HG02938 (cell line): ENCODE measurements around the gene SP8.
A peak's percentile ranks its signal among the peaks of the same experiment; 100 is the strongest.

Experiments used
- ATAC-seq: cut with Tn5 transposase; IDR thresholded peaks from one replicate; pipeline ENCODE4 v1.9.1; 2021; ENCODE audit warnings: mild to moderate bottlenecking, moderate library complexity; ENCODE audit not compliant: unreplicated experiment

The SP8 gene

DNA sequence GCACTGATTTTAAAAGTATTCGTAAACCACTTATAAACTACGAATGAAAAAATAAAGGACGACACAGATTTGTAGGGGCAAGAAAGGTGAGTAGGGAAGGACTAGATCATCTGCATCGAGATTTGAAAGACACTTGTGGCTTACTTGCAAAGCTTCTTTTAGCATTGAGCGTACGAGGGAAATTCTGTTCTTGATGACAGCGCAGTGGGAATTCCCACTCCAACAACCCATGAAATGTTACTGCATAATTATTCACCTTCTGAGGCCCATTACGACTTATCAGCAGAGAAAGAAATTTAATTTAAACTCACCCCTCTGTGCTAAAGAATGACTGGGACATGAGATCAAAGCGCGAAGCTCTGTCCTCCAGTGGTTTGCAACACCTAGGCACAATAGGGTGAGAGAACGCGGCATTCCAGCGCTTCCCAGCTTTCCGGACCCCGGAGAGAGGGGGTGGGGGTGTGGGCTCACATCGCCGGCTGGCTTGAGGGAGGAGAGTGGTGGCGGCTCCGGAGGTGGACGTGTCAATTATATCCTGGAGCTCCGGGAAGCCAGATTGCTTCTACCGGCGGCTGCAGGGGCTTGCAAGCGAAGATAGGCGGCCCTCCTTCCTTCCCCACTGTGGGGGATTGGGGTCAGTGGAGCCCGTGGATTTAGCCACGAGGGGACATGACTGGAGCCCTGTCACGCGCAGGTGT is 10.3 kb downstream of the SP8 start:
- ATAC-seq = no peak

GRCh38 chr7:20754001-20754400 is 32.7 kb downstream of the SP8 start:
- no peak for ATAC-seq

DNA sequence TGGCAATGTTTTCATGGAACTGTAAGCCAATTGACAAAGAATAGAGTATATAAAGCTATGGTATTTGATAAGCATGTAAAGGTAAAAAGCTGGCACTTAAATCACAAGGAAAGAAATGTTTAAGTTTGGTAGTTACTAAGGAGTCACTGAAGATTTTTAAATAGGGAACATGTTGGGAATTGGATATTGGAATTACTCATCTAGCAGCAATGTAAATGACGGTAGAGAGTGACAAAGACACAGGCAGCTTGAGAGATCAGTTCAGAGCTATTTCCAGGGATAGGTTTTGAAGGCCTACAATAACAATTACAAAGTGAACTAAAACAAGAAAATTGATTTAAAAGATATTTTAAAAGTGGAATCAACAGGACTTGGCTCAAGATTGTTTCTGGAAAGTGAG is 36.8 kb downstream of the SP8 start:
- no peak for ATAC-seq

- ATAC-seq = no peak
These were observed 37.8 kb downstream of the SP8 start for GRCh38 chr7:20748853-20749252.

- ATAC-seq = no peak
These were observed 39.7 kb downstream of the SP8 start for GRCh38 chr7:20747001-20747400.

DNA sequence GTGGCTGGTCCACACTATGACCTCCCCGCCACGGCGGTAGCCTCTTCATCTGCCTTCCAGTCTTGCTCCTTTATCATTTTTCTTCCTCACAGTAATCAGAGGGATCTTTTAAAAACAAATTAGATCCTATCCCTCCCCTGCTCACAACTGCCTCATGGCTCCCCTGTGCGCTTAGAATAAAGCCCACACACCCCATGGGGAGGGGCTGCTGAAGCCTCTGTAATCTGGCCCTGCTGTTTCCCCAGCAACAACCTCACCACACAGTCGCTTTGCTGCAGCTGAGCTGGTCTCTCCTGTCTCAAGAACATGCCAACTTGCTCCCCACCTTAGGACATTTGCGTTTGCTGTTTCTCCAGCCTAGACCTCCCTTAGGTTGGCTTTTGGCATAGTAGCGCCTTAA is 41.0 kb downstream of the SP8 start:
- ATAC-seq = no peak

- no peak for ATAC-seq
These were observed 41.7 kb downstream of the SP8 start for GRCh38 chr7:20744954-20745446.

DNA sequence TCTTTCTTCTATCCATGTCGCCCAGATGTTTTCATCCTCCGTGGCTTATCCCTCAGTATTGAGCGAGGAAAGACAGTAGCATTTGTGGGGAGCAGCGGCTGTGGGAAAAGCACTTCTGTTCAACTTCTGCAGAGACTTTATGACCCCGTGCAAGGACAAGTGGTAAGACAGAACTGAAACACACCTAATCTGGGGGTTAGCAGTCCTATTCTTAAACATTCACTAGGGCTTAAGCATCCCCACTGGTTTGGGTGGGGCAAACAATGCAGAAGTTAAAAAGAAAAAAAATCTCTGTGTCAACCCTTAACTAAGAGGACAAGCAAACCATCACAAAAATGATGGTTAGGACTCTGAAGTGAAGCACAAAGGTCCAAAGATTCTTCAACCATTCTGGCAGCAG is 43.8 kb downstream of the SP8 start:
- ATAC-seq = no peak

DNA sequence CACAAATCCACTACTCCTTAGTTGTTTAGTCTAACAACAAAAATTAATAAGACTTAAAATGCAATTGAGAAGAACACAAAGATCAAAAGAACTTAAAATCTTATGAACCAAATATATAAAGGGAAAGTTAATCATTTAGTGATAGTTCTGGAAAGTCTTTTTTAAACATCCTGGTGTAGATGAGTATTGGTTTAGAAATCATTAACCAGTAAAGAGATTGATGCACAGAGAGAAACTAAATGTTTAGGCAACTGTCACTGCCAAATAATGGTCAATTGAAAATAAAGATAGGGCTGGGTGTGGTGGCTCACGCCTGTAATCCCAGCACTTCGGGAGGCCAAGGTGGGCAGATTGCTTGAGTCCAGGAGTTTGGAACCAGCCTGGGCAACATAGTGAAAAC is 44.9 kb downstream of the SP8 start:
- ATAC-seq = peak; percentile 63

- peak; percentile 26 for ATAC-seq
These were observed 47.9 kb downstream of the SP8 start for GRCh38 chr7:20738518-20739481.

DNA sequence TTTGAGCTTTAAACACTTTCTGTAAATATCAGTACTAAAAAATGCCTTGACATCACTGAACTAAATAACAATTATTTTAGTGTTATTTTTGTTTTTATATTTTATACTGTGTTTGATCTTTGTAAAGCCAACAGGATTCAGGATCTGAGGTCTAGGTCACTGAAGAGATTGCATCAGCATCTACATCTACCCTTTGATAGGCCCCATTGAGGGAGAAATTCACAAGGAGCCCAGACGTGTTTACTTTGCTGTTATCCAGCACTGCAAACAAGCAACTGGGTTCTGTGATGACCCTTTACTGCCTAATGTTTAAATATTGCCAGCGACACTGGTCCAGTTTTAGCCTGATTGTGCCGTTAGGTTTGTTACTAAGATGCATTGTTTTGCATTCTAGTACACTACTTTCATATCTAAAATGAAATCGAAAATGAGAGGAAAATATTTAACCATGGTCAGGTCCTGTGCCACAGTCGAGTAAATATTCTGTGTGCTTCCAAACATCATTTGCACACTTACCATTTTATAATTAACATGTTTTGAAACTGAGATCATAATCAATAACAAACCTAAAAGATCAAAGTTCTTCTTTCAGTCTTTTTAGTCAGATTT is 48.7 kb downstream of the SP8 start:
- ATAC-seq = peak; percentile 75

DNA sequence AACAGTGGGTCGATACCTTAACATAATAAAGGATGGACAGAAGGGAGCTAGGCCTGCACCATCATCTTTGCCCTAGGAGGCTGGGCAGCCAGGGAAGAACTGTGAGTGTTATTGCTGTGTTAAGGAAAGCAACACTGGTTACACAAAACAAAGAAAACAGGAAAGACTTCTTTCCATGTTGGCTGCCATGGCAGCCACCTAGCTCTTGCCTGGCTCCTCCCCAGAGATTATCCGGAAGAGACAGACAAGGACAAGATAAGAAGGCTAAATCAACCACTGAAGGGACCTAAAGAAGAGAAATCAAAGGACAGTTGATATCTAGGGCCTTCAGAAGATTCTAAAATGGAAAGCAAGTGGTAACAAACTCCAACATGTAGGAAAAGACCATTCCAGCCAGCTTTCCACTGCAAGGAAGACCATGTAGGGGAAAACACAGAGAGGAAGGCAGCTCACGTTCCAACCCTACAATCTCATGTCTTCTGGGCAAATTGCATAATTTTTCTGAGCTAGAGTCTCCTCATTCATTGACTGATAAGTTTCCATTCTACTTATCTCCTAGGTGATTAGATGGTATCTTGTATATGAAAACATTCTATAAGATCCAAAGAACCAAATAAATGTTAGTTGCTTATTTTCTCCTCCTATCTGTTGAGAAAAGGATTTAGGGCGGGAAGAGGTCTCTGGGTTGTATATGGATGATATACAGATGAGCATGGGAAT is 51.2 kb downstream of the SP8 start:
- no peak for ATAC-seq
